HCT116 (cell line): ENCODE measurements around the gene RIT1. TPM values are rescaled to one million over a fixed set of nuclear protein-coding genes. Genes with fewer than 3 reads are reported as not detected.
A peak's percentile ranks its signal among the peaks of the same experiment; 100 is the strongest.

Experiments used
- ATAC-seq: fragments of 200-7000 bp; cut with Tn5 transposase; 2 replicates; pipeline ENCODE4 v1.9.1; 2020; ENCODE audit warnings: mild to moderate bottlenecking, moderate library complexity
- BruUV-seq: library from RNA; stranded (reverse); fragments of 400-500 nt; replicated peaks from 2 replicates; lab custom pipeline; 2021; lab: Mats Ljungman, UMichigan
- CTCF ChIA-PET: fragments of 300-600 bp; sonication (Branson Sonifier 250); formaldehyde crosslinking; loops from one replicate; lab custom pipeline; 2021; ENCODE audit warnings: antibody characterized with exemption; lab: Charles Lee
- POLR2A ChIA-PET: fragments of 300-600, 350-600 bp; sonication (Branson Sonifier 250); formaldehyde crosslinking; loops from one replicate; lab custom pipeline; 2021; ENCODE audit warnings: antibody characterized with exemption; lab: Charles Lee
- RAD21 ChIA-PET, 2 experiments: fragments of 300-600 bp; sonication (Branson Sonifier 250); formaldehyde crosslinking; loops; one replicate each; lab custom pipeline; 2023; ENCODE audit warnings: low total read pairs in 2 of 2; ENCODE audit not compliant: uncharacterized antibody in 2 of 2, unreplicated experiment in 2 of 2, low non-redundant PET in 1 of 2; lab: Charles Lee
- DNase-seq: peaks from one replicate; pipeline ENCODE4 v3.0.0-alpha.2; 2010; ENCODE audit warnings: low read depth, low spot score
- H2AFZ ChIP-seq: fragments of 200-600 bp; shearing (Covaris generic), sonication (generic); 2 replicates; pipeline ENCODE4 v1.6.1; 2017; ENCODE audit warnings: low read depth, mixed run types, mixed read lengths, antibody characterized with exemption, low read length; ENCODE audit not compliant: poor library complexity, severe bottlenecking
- H3K27ac ChIP-seq: 2 replicates; pipeline ENCODE4 v1.5.1; 2012; ENCODE audit warnings: low read depth, low read length
- H3K27me3 ChIP-seq: fragments of 200-600 bp; sonication (generic); 2 replicates; pipeline ENCODE4 v1.6.1; 2016; ENCODE audit warnings: mixed run types, low read length, mixed read lengths; ENCODE audit not compliant: insufficient read depth
- H3K36me3 ChIP-seq, 2 experiments: fragments of 200-500 bp in 1 of 2; fragments of 200-600 bp in 1 of 2; sonication (Bioruptor generic) in 1 of 2; sonication (generic) in 1 of 2; 2 replicates each; pipeline versions ENCODE4 v1.5.1 to v1.6.1; 2014 to 2016; ENCODE audit warnings: low read length in 2 of 2, inconsistent platforms in 1 of 2, mixed read lengths in 1 of 2, mixed run types in 1 of 2; ENCODE audit not compliant: insufficient read depth in 2 of 2, control insufficient read depth in 1 of 2
- H3K4me1 ChIP-seq, 2 experiments: fragments of 200-600 bp in 1 of 2; sonication (generic) in 1 of 2; 2 replicates each; pipeline versions ENCODE4 v1.5.1 to v1.6.1; 2012 to 2017; ENCODE audit warnings: low read length in 2 of 2, inconsistent platforms in 1 of 2, mild to moderate bottlenecking in 1 of 2, mixed read lengths in 1 of 2, mixed run types in 1 of 2, moderate library complexity in 1 of 2; ENCODE audit not compliant: insufficient read depth in 2 of 2, control insufficient read depth in 1 of 2
- H3K4me2 ChIP-seq: fragments of 200-600 bp; sonication (generic); 2 replicates; pipeline ENCODE4 v1.6.1; 2017; ENCODE audit warnings: mixed run types, low read length, mixed read lengths
- H3K4me3 ChIP-seq, 2 experiments: fragments of 200-600 bp in 1 of 2; sonication (generic) in 1 of 2; replicated peaks in 1 of 2; 2 replicates each; pipeline ENCODE4 v1.5.1; 2011 to 2016; ENCODE audit warnings: low read length in 2 of 2, control low read depth in 1 of 2, low read depth in 1 of 2, mild to moderate bottlenecking in 1 of 2, mixed read lengths in 1 of 2, mixed run types in 1 of 2
- H3K79me2 ChIP-seq: fragments of 200-600 bp; sonication (generic); 2 replicates; pipeline ENCODE4 v1.6.1; 2017; ENCODE audit warnings: mild to moderate bottlenecking, mixed run types, low read length, moderate library complexity, mixed read lengths; ENCODE audit not compliant: insufficient read depth
- H3K9ac ChIP-seq: fragments of 200-600 bp; sonication (generic); 2 replicates; pipeline ENCODE4 v1.6.1; 2016; ENCODE audit warnings: low read length, mixed read lengths
- H3K9me2 ChIP-seq: fragments of 200-600 bp; sonication (generic), shearing (Covaris generic); 2 replicates; pipeline ENCODE4 v1.6.1; 2017; ENCODE audit warnings: mixed run types, mild to moderate bottlenecking, moderate library complexity; ENCODE audit not compliant: insufficient read depth
- H3K9me3 ChIP-seq, 2 experiments: fragments of 200-500 bp in 1 of 2; fragments of 200-600 bp in 1 of 2; sonication (Bioruptor generic) in 1 of 2; sonication (generic) in 1 of 2; 2 replicates each; pipeline ENCODE4 v1.6.1; 2014 to 2017; ENCODE audit warnings: low read length in 2 of 2, mixed read lengths in 2 of 2, inconsistent platforms in 1 of 2, low read depth in 1 of 2, mild to moderate bottlenecking in 1 of 2, mixed run types in 1 of 2, moderate library complexity in 1 of 2; ENCODE audit not compliant: control insufficient read depth in 1 of 2, insufficient read depth in 1 of 2
- H4K20me1 ChIP-seq: fragments of 200-600 bp; sonication (generic), shearing (Covaris generic); 2 replicates; pipeline ENCODE4 v1.6.1; 2017; ENCODE audit warnings: mixed run types, mild to moderate bottlenecking, moderate library complexity; ENCODE audit not compliant: insufficient read depth
- CEBPB ChIP-seq: IDR thresholded peaks from 2 replicates; pipeline ENCODE4 v1.6.1; 2012; ENCODE audit warnings: low read depth
- ELF1 ChIP-seq: IDR thresholded peaks from 2 replicates; pipeline ENCODE4 v1.6.1; 2012; ENCODE audit warnings: low read depth, borderline replicate concordance
- EZH2 ChIP-seq: fragments of 200-600 bp; sonication (generic); IDR thresholded peaks from 2 replicates; pipeline ENCODE4 v1.6.1; 2017; ENCODE audit warnings: antibody characterized with exemption, mixed run types
- EZH2phosphoT487 ChIP-seq: fragments of 200-600 bp; IDR thresholded peaks from 2 replicates; pipeline ENCODE4 v1.6.1; 2018; ENCODE audit warnings: antibody characterized with exemption, borderline replicate concordance
- FOSL1 ChIP-seq: IDR thresholded peaks from 2 replicates; pipeline ENCODE4 v1.6.1; 2012; ENCODE audit warnings: low read depth
- MAX ChIP-seq: IDR thresholded peaks from 2 replicates; pipeline ENCODE4 v1.6.1; 2012
- POLR2A ChIP-seq: IDR thresholded peaks from 2 replicates; pipeline ENCODE4 v1.7.0; 2011; ENCODE audit warnings: borderline replicate concordance; ENCODE audit not compliant: insufficient read depth, insufficient read length; ENCODE audit errors: extremely low read depth
- POLR2AphosphoS5 ChIP-seq: IDR thresholded peaks from 2 replicates; pipeline ENCODE4 v1.6.1; 2011; ENCODE audit warnings: mild to moderate bottlenecking, low read depth, low read length, moderate library complexity
- RAD21 ChIP-seq: IDR thresholded peaks from 2 replicates; pipeline ENCODE4 v1.6.1; 2012; ENCODE audit warnings: low read depth, mild to moderate bottlenecking
- REST ChIP-seq: IDR thresholded peaks from 2 replicates; pipeline ENCODE4 v1.6.1; 2012; ENCODE audit warnings: low read depth
- SIN3A ChIP-seq: IDR thresholded peaks from 2 replicates; pipeline ENCODE4 v1.6.1; 2012; ENCODE audit warnings: low read depth
- ZBTB33 ChIP-seq: IDR thresholded peaks from 2 replicates; pipeline ENCODE4 v1.6.1; 2011; ENCODE audit warnings: mild to moderate bottlenecking, low read length, moderate library complexity; ENCODE audit not compliant: insufficient replicate concordance; ENCODE audit errors: extremely low read depth
- ZNF274 ChIP-seq: fragments of 200-500 bp; sonication (Bioruptor generic); IDR thresholded peaks from 2 replicates; pipeline ENCODE4 v1.6.1; 2014; ENCODE audit warnings: mild to moderate bottlenecking, low read depth, low read length, inconsistent platforms
- intact Hi-C: fragments of 100-400 bp; cut with micrococcal nuclease; formaldehyde crosslinking; loops from 2 replicates; pipeline ENCODE4 v1.10.0; 2022
- total RNA-seq: library from RNA; stranded (reverse); gene quantifications from one replicate; pipeline ENCODE4 v1.2.1, GENCODE V29; 2021; ENCODE audit not compliant: unreplicated experiment

RIT1 gene
- total RNA-seq, 1 experiment from 2014 or later, result 10.2 TPM

DNA sequence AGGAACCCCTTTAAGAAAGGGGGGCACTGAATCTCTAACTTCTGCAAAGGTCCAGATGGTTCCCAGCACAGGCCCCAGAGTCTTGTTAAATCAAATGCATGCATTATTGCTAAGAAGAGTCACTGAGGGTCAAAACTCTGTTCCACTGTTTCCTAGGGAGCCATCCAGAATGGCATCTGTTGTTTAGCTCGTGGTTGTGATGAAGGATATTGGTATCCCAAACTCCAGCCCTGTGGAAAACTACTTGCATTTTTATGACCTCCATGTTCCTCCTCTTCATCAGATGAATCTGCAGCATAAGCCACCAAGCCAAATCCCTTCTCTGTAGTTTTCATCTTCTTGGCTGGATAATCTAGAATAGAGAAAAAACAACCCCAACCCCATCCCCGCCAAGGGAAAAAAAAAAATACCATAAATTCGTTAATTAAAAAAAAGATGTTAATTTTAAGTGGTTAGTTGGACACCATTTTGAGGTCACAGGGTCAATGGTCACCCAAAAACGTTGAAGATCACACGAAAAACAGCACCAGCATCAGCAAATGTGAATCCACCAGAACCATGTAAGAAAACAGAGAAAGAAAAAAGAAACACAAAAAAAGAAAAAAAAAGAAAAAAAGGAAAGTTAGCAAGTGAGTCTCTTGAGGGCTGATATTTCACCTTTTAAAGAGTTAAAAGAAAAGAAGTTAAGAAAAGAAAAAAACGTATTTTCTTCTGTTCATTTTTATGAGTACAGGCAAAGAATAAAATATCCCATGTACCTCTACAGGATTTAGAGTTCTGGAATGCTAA is 3.0 kb upstream of the RIT1 start (continued):
- no peak for TF ChIP-seq RAD21
- no peak for TF ChIP-seq POLR2AphosphoS5
- no peak for TF ChIP-seq SIN3A
- TF ChIP-seq FOSL1, result no peak
- TF ChIP-seq EZH2phosphoT487, result no peak
- TF ChIP-seq ELF1, result no peak
- no peak for TF ChIP-seq CEBPB

GRCh38 chr1:155912056-155912536 is 947 bp upstream of the RIT1 start:
- Histone ChIP-seq H3K9ac (no peak overlapping the region), H3K27ac (no peak overlapping the region; the same call in 1 of the 2 replicates), H3K4me1 (peaks cover 0 to 23% of the 10 kb centered on the region in 2 experiments; a peak in 2 of 4 replicates), H2AFZ (no peak overlapping the region), H3K4me2 (no peak overlapping the region; the same call in 1 of the 2 replicates), H3K4me3 (no peak overlapping the region), H3K36me3 (peaks cover 52 to 75% of the 10 kb centered on the region in 2 experiments), H3K27me3 (no peaks in the 10 kb centered on the region), H3K9me3 (no peaks in the 10 kb centered on the region), H3K79me2 (peaks cover 25% of the 10 kb centered on the region), H4K20me1 (peaks cover 13% of the 10 kb centered on the region; the same call in 1 of the 2 replicates), H3K9me2 (no peaks in the 10 kb centered on the region)
- ATAC-seq (peak; percentile 56; the same call in 1 of the 2 replicates), DNase-seq (no peak)
- no TSS peak for BruUV-seq
- RAD21 ChIA-PET, result interaction anchor here (0.5 to 0.6 kb wide), 2 partner anchors 414 to 421 kb away, joined by 4 read pairs; no protein-coding TSS in a partner anchor
- intact Hi-C loops, result no loop called here
- CTCF ChIA-PET, result no interaction called here
- TF ChIP-seq ZBTB33 (no peak), EZH2 (no peak), POLR2AphosphoS5 (peak; percentile 23; the same call in 1 of the 2 replicates), MAX (no peak), REST (no peak), EZH2phosphoT487 (no peak), ZNF274 (no peak), POLR2A (no peak)
- POLR2A ChIA-PET, result no interaction called here
